Upper lobe of left lung (tissue), 4 donors: ENCODE results near the gene DBH.
A peak's percentile ranks its signal among the peaks of the same experiment; 100 is the strongest.

Source experiments
- CTCF ChIP-seq, 6 experiments: fragments of 450-650 bp in 4 of 6; fragments of 200-600 bp in 2 of 6; sonication (generic) in 2 of 6; IDR thresholded peaks; one replicate each; pipeline ENCODE4 v1.5.1; 2016 to 2019; ENCODE audit warnings: antibody characterized with exemption in 6 of 6
- POLR2A ChIP-seq, 4 donors: fragments of 450-650 bp; IDR thresholded peaks; one replicate each; pipeline ENCODE4 v1.5.1; 2016 to 2017; ENCODE audit warnings: antibody characterized with exemption in 4 of 4, mild to moderate bottlenecking in 2 of 4
- POLR2AphosphoS5 ChIP-seq, 2 donors: sonication (generic); formaldehyde crosslinking; IDR thresholded peaks; one replicate each; pipeline ENCODE4 v1.5.1; 2017; ENCODE audit warnings: antibody characterized with exemption in 2 of 2

DNA sequence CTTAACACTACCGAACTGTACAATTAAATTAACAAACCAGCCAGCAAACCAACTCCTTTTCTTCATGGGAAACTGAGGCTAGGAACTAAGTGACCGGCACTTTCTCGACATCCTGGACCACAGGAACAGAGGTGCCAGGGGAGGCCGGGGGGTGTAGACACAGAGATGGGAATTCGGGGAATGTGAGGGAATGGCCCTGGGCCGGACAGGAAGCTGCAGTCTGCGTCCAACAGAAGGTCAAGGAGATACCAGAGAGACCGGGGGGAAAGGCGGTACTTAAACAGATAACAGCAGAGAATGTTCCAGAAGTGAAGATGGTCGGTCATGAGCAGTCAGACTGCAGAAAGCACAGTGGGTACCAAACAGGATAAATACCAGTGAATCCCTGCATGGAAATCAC lies 40.3 kb downstream of the DBH start:
- TF ChIP-seq CTCF (IDR thresholded peaks at IDR 0.05) = no peak
- no peak for TF ChIP-seq POLR2A (IDR thresholded peaks at IDR 0.05)
- peak in 1 of 2 donors; percentile 40 for TF ChIP-seq POLR2AphosphoS5 (IDR thresholded peaks at IDR 0.05)
